CD8-positive, alpha-beta memory T cell (primary cell): ENCODE results near the gene PSMD2. TPM values are rescaled to one million over a fixed set of nuclear protein-coding genes. Genes with fewer than 3 reads are reported as not detected.
A peak's percentile ranks its signal among the peaks of the same experiment; 100 is the strongest.
"Not testable (repeated sequence)": the region's sequence is repeated elsewhere in the genome, so short reads cannot be mapped to it uniquely, and the experiment has no call there.

Experiments
- CTCF ChIA-PET: fragments of 350-600 bp; sonication (Branson Sonifier 250); formaldehyde crosslinking; loops from one replicate; lab custom pipeline; 2021; ENCODE audit warnings: antibody characterized with exemption; lab: Charles Lee
- POLR2A ChIA-PET: fragments of 350-600 bp; sonication (Branson Sonifier 250); formaldehyde crosslinking; loops from one replicate; lab custom pipeline; 2021; ENCODE audit warnings: antibody characterized with exemption; lab: Charles Lee
- DNase-seq, 5 donors: peaks; one replicate each; pipeline versions ENCODE4 v3.0.0 to v3.0.0-alpha.2; 2020 to 2022; ENCODE audit warnings: mixed read lengths in 1 of 5
- H3K27ac ChIP-seq: one replicate; pipeline ENCODE4 v1.7.0; 2013; ENCODE audit warnings: low read depth, mild to moderate bottlenecking, low read length, moderate library complexity
- H3K27me3 ChIP-seq: 2 replicates; pipeline ENCODE4 v1.7.0; 2013; ENCODE audit warnings: low read length, mild to moderate bottlenecking; ENCODE audit not compliant: insufficient read depth, poor library complexity, severe bottlenecking
- H3K36me3 ChIP-seq: 2 replicates; pipeline ENCODE4 v1.7.0; 2013; ENCODE audit warnings: mild to moderate bottlenecking, low read length, moderate library complexity; ENCODE audit not compliant: insufficient read depth
- H3K4me1 ChIP-seq: 2 replicates; pipeline ENCODE4 v1.7.0; 2013; ENCODE audit warnings: mild to moderate bottlenecking, low read length, moderate library complexity; ENCODE audit not compliant: insufficient read depth
- H3K4me3 ChIP-seq: 2 replicates; pipeline ENCODE4 v1.7.0; 2013; ENCODE audit warnings: mild to moderate bottlenecking, low read length
- H3K9me3 ChIP-seq: 2 replicates; pipeline ENCODE4 v1.7.0; 2013; ENCODE audit warnings: mild to moderate bottlenecking, low read length
- H3K27ac Mint-ChIP-seq, 8 donors: one replicate each; pipeline ENCODE4 v1.8.0; 2020 to 2021; ENCODE audit warnings: mixed read lengths in 8 of 8, mild to moderate bottlenecking in 6 of 8, inconsistent platforms in 3 of 8, moderate library complexity in 3 of 8
- H3K27me3 Mint-ChIP-seq, 2 donors: one replicate each; pipeline ENCODE4 v1.8.0; 2020 to 2021; ENCODE audit warnings: mixed read lengths in 2 of 2, mild to moderate bottlenecking in 1 of 2, moderate library complexity in 1 of 2
- H3K36me3 Mint-ChIP-seq, 3 donors: one replicate each; pipeline ENCODE4 v1.8.0; 2020 to 2021; ENCODE audit warnings: mixed read lengths in 3 of 3, inconsistent platforms in 1 of 3, mild to moderate bottlenecking in 1 of 3
- H3K4me1 Mint-ChIP-seq, 3 donors: one replicate each; pipeline ENCODE4 v1.8.0; 2020 to 2021; ENCODE audit warnings: mixed read lengths in 3 of 3, inconsistent platforms in 1 of 3, mild to moderate bottlenecking in 1 of 3
- H3K4me3 Mint-ChIP-seq, 7 donors: one replicate each; pipeline ENCODE4 v1.8.0; 2020 to 2021; ENCODE audit warnings: mixed read lengths in 7 of 7, mild to moderate bottlenecking in 6 of 7, moderate library complexity in 4 of 7, inconsistent platforms in 2 of 7
- H3K9me3 Mint-ChIP-seq, 5 donors: one replicate each; pipeline ENCODE4 v1.8.0; 2020 to 2022; ENCODE audit warnings: mixed read lengths in 5 of 5, mild to moderate bottlenecking in 3 of 5, moderate library complexity in 2 of 5, inconsistent platforms in 1 of 5
- polyA plus RNA-seq: library from polyadenylated mRNA; unstranded; fragments of 300-500 nt; fragmentation: Illumina TruSeq; gene quantifications from one replicate; pipeline ENCODE4 v1.2.3, GENCODE V29; 2021
- total RNA-seq, 2 experiments: library from RNA; stranded (reverse); gene quantifications; one replicate each; pipeline ENCODE4 v1.2.3, GENCODE V29; 2021

Gene PSMD2
- total and polyA plus RNA-seq, 3 experiments from 2014 or later = 211 to 342 (median 334) TPM

DNA sequence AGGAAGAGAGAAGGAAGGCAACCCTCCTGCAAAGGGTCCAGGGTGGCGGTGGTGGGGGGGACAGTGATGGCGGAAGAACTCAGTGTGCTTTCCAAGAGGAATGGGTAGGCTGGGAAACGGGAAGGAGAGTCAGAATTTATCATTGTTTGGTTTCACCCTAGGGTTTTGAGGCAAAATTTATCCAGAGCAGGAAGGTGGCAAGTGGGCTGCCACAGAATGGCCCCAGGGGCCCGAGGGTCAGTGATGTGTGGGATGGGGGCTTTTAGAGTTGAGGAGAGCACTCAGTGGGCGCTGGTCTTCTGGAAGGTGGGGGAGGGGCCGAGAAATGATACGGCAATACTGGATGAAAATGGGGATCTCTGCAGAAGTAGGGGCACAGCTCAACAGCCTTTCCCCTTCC is 38.9 kb downstream of the PSMD2 start:
- Histone ChIP-seq H3K27ac (no peak overlapping the region), H3K27me3 (no peaks in the 10 kb centered on the region), H3K36me3 (peaks cover 7% of the 10 kb centered on the region), H3K9me3 (no peaks in the 10 kb centered on the region), H3K4me3 (no peak overlapping the region), H3K4me1 (peaks cover 19% of the 10 kb centered on the region)
- no peaks in the 10 kb centered on the region for H3K9me3 Mint-ChIP-seq
- H3K4me3 Mint-ChIP-seq = peak overlapping the region in 5 of 7 donors; percentile 3 to 89 (median 60)
- H3K27me3 Mint-ChIP-seq = peaks cover 0 to 5% of the 10 kb centered on the region in 2 donors
- H3K4me1 Mint-ChIP-seq = peaks cover 25 to 47% (median 30%) of the 10 kb centered on the region in 3 donors
- CTCF ChIA-PET = interaction anchor here (0.7 to 0.9 kb wide), 2 partner anchors 16 to 34 kb away, joined by 3 read pairs; no protein-coding TSS in a partner anchor
- H3K27ac Mint-ChIP-seq = peak overlapping the region in 4 of 8 donors; percentile 21 to 95 (median 77)
- H3K36me3 Mint-ChIP-seq = peaks cover 0 to 34% (median 14%) of the 10 kb centered on the region in 3 donors
- DNase-seq = no peak
- POLR2A ChIA-PET = no interaction called here

DNA sequence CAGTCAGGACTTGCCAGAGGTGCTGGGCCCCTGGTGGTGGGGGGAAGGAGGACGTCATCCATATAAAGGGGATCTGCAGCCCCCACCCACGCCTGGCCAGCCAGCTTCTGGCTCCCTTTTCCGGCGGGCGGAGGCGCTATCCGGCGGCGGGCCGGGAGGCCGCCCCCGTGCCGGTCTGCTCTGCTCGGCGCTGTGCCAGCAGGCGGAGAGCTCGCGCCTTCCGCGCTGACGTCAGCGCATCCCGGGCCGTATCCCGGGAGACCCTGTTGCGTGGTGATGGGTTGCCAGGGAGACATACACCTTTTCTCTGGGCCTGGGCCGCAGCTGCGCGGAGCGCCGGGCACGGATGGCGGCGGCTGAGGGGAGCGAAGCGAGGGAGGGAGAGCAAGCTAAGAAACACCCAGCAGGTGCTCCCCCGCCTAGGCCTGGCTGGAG is 39.5 kb downstream of the PSMD2 start:
- POLR2A ChIA-PET = no interaction called here
- peaks cover 3% of the 10 kb centered on the region for H3K36me3 ChIP-seq

DNA sequence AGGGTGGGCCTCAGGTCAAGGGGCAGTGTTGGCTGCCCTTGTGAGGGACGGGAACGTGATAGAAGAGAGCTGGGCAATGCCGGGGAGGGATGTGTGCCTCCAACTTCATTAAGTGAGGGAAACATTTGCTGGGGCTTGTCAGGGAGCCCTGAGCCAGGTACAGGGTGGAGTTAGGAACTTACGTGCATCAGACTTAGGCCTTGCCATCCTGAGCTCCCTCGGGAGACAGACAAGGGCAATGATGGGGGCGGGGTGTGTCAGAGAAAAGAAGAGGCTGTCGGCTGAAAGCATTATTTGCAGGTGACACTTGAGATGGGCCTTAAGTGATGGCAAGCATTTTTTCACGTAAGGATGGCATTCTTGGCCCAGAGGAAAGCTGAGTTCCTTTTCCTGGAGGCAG is 40.0 kb downstream of the PSMD2 start:
- POLR2A ChIA-PET = no interaction called here
- peak overlapping the region in 2 of 7 donors; percentile 15 to 48 for H3K4me3 Mint-ChIP-seq
- no peaks in the 10 kb centered on the region for H3K27me3 ChIP-seq
- H3K4me3 ChIP-seq = no peak overlapping the region
- peaks cover 19% of the 10 kb centered on the region for H3K4me1 ChIP-seq
- no peaks in the 10 kb centered on the region for H3K9me3 ChIP-seq
- peak overlapping the region in 2 of 8 donors; percentile 59 to 77 for H3K27ac Mint-ChIP-seq
- DNase-seq = no peak
- H3K9me3 Mint-ChIP-seq = no peaks in the 10 kb centered on the region
- CTCF ChIA-PET = interaction anchor here (1.1 to 1.9 kb wide), 2 partner anchors 12 to 15 kb away, joined by 3 to 7 read pairs; no protein-coding TSS in a partner anchor
- H3K27ac ChIP-seq = no peak overlapping the region
- peaks cover 0 to 5% of the 10 kb centered on the region in 2 donors for H3K27me3 Mint-ChIP-seq
- H3K36me3 ChIP-seq = no peaks in the 10 kb centered on the region
- H3K4me1 Mint-ChIP-seq = peaks cover 24 to 42% (median 25%) of the 10 kb centered on the region in 3 donors
- peaks cover 0 to 29% (median 12%) of the 10 kb centered on the region in 3 donors for H3K36me3 Mint-ChIP-seq

More for the DNA sequence above, 39.5 kb downstream of the PSMD2 start:
- no peak overlapping the region for H3K4me3 ChIP-seq
- peaks cover 0 to 5% of the 10 kb centered on the region in 2 donors for H3K27me3 Mint-ChIP-seq
- peaks cover 25 to 47% (median 28%) of the 10 kb centered on the region in 3 donors for H3K4me1 Mint-ChIP-seq
- DNase-seq = no peak
- H3K9me3 Mint-ChIP-seq = no peaks in the 10 kb centered on the region
- H3K9me3 ChIP-seq = no peaks in the 10 kb centered on the region
- H3K36me3 Mint-ChIP-seq = peaks cover 0 to 31% (median 16%) of the 10 kb centered on the region in 3 donors
- peak overlapping the region in 2 of 7 donors; percentile 3 to 15 for H3K4me3 Mint-ChIP-seq
- no peaks in the 10 kb centered on the region for H3K27me3 ChIP-seq
- peaks cover 19% of the 10 kb centered on the region for H3K4me1 ChIP-seq
- peak overlapping the region in 1 of 8 donors; percentile 47 for H3K27ac Mint-ChIP-seq
- no peak overlapping the region for H3K27ac ChIP-seq
- CTCF ChIA-PET = interaction anchor here (1.1 to 1.9 kb wide), 2 partner anchors 12 to 15 kb away, joined by 3 to 7 read pairs; no protein-coding TSS in a partner anchor

DNA sequence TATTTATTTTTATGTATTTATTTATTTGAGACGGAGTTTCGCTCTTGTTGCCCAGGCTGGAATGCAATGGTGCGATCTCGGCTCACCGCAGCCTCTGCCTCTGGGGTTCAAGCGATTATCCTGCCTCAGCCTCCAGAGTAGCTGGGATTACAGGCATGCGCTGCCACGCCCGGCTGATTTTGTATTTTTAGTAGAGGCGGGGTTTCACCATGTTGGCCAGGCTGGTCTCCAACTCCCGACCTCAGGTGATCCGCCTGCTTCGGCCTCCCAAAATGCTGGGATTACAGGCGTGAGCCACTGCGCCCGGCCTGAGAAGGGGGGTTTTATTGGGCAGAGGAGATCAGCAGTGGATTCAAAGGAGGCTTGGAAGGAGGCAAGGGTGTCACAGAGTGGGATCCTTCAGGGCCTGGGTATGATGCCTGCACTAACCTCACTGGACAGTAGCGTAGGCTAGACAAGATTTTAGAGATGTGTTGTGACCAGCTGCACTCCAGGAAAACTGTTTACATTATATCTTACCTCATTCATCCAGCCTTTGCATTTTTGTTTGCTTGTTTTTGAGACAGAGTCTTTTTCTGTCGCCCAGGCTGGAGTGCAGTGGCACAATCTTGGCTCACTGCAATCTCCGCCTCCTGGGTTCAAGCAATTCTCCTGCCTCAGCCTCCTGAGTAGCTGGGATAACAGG is 40.6 kb downstream of the PSMD2 start:
- H3K27ac ChIP-seq, H3K27me3 ChIP-seq, H3K36me3 ChIP-seq, H3K9me3 Mint-ChIP-seq, H3K27me3 Mint-ChIP-seq, POLR2A ChIA-PET, H3K4me3 Mint-ChIP-seq, H3K4me3 ChIP-seq, H3K9me3 ChIP-seq, DNase-seq, H3K27ac Mint-ChIP-seq: not testable (repeated sequence)
- Mint-ChIP-seq H3K4me1 (peaks cover 21 to 36% (median 24%) of the 10 kb centered on the region in 3 donors), H3K36me3 (peaks cover 0 to 25% (median 11%) of the 10 kb centered on the region in 3 donors)
- CTCF ChIA-PET = interaction anchor here (1.1 to 1.9 kb wide), 2 partner anchors 11 to 14 kb away, joined by 3 to 7 read pairs; no protein-coding TSS in a partner anchor
- peaks cover 19% of the 10 kb centered on the region for H3K4me1 ChIP-seq

DNA sequence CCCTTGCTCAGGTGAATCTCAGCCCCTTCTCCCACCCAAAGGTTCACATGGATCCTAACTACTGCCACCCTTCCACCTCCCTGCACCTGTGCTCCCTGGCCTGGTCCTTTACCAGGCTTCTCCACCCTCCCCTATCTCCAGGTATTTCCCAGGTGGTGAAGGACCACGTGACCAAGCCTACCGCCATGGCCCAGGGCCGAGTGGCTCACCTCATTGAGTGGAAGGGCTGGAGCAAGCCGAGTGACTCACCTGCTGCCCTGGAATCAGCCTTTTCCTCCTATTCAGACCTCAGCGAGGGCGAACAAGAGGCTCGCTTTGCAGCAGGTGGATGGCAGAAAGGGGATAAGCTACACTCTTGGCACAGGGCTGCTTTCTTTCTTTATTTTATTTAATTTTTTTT is 42.9 kb downstream of the PSMD2 start:
- H3K4me1 Mint-ChIP-seq = peaks cover 9 to 19% (median 11%) of the 10 kb centered on the region in 3 donors
- Histone ChIP-seq H3K36me3 (no peaks in the 10 kb centered on the region), H3K4me1 (peaks cover 6% of the 10 kb centered on the region), H3K4me3 (no peak overlapping the region), H3K9me3 (no peaks in the 10 kb centered on the region), H3K27me3 (no peaks in the 10 kb centered on the region), H3K27ac (no peak overlapping the region)
- peak overlapping the region in 2 of 8 donors; percentile 23 to 65 for H3K27ac Mint-ChIP-seq
- CTCF ChIA-PET = interaction anchor here (1.9 kb wide), 1 partner anchor 12 kb away, joined by 4 read pairs; no protein-coding TSS in a partner anchor
- POLR2A ChIA-PET = no interaction called here
- H3K9me3 Mint-ChIP-seq = no peaks in the 10 kb centered on the region
- peaks cover 0 to 18% (median 11%) of the 10 kb centered on the region in 3 donors for H3K36me3 Mint-ChIP-seq
- no peak for DNase-seq
- H3K4me3 Mint-ChIP-seq = peak overlapping the region in 1 of 7 donors; percentile 45
- peaks cover 0 to 3% of the 10 kb centered on the region in 2 donors for H3K27me3 Mint-ChIP-seq

DNA sequence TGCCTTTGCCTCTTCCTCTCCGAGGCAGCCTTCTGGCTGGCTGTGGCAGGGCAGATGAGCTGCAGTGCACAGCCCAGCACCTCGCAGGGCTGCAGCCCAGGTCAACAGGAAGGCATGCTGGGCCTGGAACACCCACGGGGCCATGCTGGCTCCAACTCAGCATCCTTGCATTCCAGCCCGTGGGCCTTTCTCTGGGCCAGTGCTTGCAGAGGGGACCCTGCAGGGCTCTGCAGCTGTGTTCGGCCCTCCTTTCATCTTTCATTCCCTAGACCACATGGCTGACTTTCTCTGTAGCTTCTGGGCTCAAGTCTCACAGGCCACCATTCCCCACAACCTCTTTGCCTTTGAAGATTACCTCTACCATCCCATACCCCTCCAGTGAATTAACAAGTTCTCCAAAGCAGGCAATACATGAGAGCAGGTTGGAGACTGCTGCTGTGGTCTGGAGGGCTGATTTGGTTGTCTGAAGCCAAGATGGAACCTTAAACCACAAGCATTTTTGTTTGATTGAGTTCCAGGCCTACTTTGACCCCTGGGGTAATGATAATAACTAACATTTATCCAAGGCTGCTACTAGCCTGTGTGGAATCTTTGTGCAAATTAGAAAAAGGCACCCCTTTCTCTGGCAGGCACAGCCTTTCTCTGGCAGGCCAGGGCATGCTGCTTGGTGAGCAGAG is 44.3 kb downstream of the PSMD2 start:
- Mint-ChIP-seq H3K27me3 (no peaks in the 10 kb centered on the region), H3K4me3 (no peak overlapping the region), H3K36me3 (peaks cover 0 to 18% (median 10%) of the 10 kb centered on the region in 3 donors), H3K4me1 (peaks cover 0 to 6% (median 2%) of the 10 kb centered on the region in 3 donors), H3K9me3 (no peaks in the 10 kb centered on the region), H3K27ac (no peak overlapping the region)
- Histone ChIP-seq H3K9me3 (no peaks in the 10 kb centered on the region), H3K4me1 (no peaks in the 10 kb centered on the region), H3K36me3 (no peaks in the 10 kb centered on the region), H3K4me3 (no peak overlapping the region), H3K27ac (no peak overlapping the region), H3K27me3 (no peaks in the 10 kb centered on the region)
- ChIA-PET CTCF (interaction anchor here (1.9 kb wide), 1 partner anchor 10 kb away, joined by 4 read pairs; no protein-coding TSS in a partner anchor), POLR2A (no interaction called here)
- no peak for DNase-seq

DNA sequence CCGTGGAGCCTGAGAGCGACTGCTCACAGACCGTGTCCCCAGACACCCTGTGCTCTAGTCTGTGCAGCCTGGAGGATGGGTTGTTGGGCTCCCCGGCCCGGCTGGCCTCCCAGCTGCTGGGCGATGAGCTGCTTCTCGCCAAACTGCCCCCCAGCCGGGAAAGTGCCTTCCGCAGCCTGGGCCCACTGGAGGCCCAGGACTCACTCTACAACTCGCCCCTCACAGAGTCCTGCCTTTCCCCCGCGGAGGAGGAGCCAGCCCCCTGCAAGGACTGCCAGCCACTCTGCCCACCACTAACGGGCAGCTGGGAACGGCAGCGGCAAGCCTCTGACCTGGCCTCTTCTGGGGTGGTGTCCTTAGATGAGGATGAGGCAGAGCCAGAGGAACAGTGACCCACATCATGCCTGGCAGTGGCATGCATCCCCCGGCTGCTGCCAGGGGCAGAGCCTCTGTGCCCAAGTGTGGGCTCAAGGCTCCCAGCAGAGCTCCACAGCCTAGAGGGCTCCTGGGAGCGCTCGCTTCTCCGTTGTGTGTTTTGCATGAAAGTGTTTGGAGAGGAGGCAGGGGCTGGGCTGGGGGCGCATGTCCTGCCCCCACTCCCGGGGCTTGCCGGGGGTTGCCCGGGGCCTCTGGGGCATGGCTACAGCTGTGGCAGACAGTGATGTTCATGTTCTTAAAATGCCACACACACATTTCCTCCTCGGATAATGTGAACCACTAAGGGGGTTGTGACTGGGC is 45.7 kb downstream of the PSMD2 start:
- CTCF ChIA-PET = interaction anchor here (2.0 kb wide), 1 partner anchor 9 kb away, joined by 6 read pairs; no protein-coding TSS in a partner anchor

More for the DNA sequence above, 45.7 kb downstream of the PSMD2 start:
- no peak overlapping the region for H3K4me3 Mint-ChIP-seq
- no peaks in the 10 kb centered on the region for H3K4me1 Mint-ChIP-seq
- no peak overlapping the region for H3K27ac Mint-ChIP-seq
- no peaks in the 10 kb centered on the region for H3K27me3 Mint-ChIP-seq
- Histone ChIP-seq H3K27ac (no peak overlapping the region), H3K36me3 (no peaks in the 10 kb centered on the region), H3K4me1 (no peaks in the 10 kb centered on the region), H3K9me3 (no peaks in the 10 kb centered on the region), H3K4me3 (no peak overlapping the region), H3K27me3 (no peaks in the 10 kb centered on the region)
- no peak for DNase-seq
- no peaks in the 10 kb centered on the region for H3K9me3 Mint-ChIP-seq
- POLR2A ChIA-PET = no interaction called here
- H3K36me3 Mint-ChIP-seq = peaks cover 0 to 18% (median 10%) of the 10 kb centered on the region in 3 donors
